K562 treated with DMSO at 1 percent for 24 hours (cell line): Measurements from ENCODE around the gene SLC38A6. TPM values are rescaled to one million over a fixed set of nuclear protein-coding genes. Genes with fewer than 3 reads are reported as not detected.

ENCODE experiments used
- total RNA-seq: library from RNA; unstranded; fragments of 300-600 nt; gene quantifications from 2 replicates; pipeline ENCODE4 v1.2.3, GENCODE V29; 2022; ENCODE audit warnings: low read depth; ENCODE audit not compliant: insufficient read depth

SLC38A6 gene
- total RNA-seq: 4.7 and 5.6 TPM in 2 replicates

GRCh38 chr14:60980811-60981632 is at the start of gene SLC38A6, which contains the start of gene TRMT5:
Gene SLC38A6 (plus strand): TSS chr14:60981245. CDS start chr14:60981278, 33 bp downstream.
Gene TRMT5 (minus strand): TSS chr14:60981079. CDS start chr14:60980973, 106 bp downstream.

Other genes with a start within 250 kb of the SLC38A6 start
- 14.9 and 18.8 TPM in 2 replicates for gene MNAT1, start 246.5 kb upstream of the SLC38A6 start, total RNA-seq
- 2.0 and 2.6 TPM in 2 replicates for gene TRMT5, start 166 bp upstream of the SLC38A6 start, total RNA-seq